ENCODE results near the gene DNAAF5. TPM values are rescaled to one million over a fixed set of nuclear protein-coding genes. Genes with fewer than 3 reads are reported as not detected.

Gene DNAAF5
- total RNA-seq, 6 experiments from 2014 or later, result 25.4 to 33.0 (median 27.5) TPM

DNA sequence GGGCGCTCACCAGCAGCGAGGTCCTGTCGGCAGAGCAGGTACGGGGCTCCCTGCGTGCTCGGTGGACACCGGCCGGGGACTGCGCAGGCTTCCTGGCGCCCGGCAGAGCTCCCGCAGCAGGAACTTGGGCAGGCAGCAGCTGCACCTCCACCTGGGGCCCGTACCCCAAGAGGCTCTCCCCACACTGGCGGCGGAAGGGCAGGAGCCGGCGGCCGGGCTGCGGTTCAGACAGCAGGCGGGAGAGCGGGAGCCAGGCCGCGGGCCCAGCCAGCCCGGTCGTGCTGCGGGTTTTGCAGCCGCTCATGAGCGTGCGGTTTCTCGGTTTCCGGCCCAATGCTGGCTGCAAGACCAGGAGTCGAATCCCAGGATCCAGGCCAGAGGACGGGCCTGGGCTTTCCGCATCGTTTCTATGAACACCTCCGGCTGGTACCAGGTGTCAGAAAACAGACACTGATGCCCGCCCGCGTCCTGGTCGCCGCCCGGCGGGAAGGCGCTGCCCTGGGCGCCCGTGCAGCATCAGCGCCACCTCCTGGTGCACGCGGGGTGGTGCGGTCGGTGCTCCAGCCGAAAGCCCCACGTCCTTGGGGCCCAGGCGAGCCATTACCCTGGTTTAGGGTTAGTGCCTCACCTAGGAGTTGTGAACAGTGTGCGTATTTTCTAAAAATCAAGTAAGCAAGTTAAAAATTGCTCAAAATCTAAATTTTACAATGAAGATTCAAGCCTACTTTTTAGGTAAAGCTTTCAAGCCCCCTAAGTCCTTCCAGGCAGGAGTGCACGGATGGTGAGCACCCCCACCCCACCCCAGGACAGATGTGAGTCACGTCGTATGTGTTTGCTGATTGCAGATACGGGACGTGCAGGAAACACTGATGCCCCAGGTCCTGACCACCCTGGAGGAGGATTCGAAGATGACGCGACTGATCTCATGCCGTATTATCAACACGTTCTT, 47.9 kb downstream of the DNAAF5 start:
- no peaks in the 10 kb centered on the region for H3K27me3 Mint-ChIP-seq (ENCODE audit: insufficient read depth)
- peaks cover 5% of the 10 kb centered on the region for H3K36me3 Mint-ChIP-seq (ENCODE audit: low read depth)
- TF ChIP-seq, protein P1, sequence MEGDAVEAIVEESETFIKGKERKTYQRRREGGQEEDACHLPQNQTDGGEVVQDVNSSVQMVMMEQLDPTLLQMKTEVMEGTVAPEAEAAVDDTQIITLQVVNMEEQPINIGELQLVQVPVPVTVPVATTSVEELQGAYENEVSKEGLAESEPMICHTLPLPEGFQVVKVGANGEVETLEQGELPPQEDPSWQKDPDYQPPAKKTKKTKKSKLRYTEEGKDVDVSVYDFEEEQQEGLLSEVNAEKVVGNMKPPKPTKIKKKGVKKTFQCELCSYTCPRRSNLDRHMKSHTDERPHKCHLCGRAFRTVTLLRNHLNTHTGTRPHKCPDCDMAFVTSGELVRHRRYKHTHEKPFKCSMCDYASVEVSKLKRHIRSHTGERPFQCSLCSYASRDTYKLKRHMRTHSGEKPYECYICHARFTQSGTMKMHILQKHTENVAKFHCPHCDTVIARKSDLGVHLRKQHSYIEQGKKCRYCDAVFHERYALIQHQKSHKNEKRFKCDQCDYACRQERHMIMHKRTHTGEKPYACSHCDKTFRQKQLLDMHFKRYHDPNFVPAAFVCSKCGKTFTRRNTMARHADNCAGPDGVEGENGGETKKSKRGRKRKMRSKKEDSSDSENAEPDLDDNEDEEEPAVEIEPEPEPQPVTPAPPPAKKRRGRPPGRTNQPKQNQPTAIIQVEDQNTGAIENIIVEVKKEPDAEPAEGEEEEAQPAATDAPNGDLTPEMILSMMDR (IDR thresholded peaks at IDR 0.05), result peak; percentile 93
- H3K4me3 Mint-ChIP-seq, result no peak overlapping the region
- no peaks in the 10 kb centered on the region for H3K4me1 Mint-ChIP-seq (ENCODE audit: low read depth)
- no peaks in the 10 kb centered on the region for H3K9me3 Mint-ChIP-seq
- DNase-seq, result no peak
- no peak overlapping the region for H3K27ac Mint-ChIP-seq

DNA sequence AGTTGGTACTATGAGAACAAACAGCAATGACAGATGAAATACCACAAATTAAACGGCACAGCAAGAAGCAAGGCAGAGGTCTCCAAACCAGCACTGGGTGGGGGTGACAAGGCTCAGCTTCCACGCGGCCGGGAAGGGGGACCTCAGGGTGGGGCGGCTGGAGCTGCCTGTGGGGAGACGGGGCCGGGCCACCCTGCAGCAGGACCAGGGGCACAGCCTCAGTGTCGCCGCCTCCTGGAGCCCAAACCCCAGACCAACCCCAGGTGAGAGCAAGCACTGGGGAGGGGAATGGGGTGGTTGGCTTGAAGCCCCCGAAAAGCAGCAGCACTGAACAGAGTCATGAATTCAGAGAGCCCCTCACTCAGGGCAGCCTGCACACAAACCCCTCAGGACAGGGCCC, 49.9 kb downstream of the DNAAF5 start:
- Mint-ChIP-seq H3K4me3 (no peak overlapping the region), H3K4me1 (ENCODE audit: low read depth) (no peaks in the 10 kb centered on the region), H3K27me3 (ENCODE audit: insufficient read depth) (no peaks in the 10 kb centered on the region), H3K9me3 (no peaks in the 10 kb centered on the region), H3K36me3 (ENCODE audit: low read depth) (peaks cover 15% of the 10 kb centered on the region), H3K27ac (no peak overlapping the region)
- TF ChIP-seq, protein P1 (IDR thresholded peaks at IDR 0.05), result no peak
- no peak for DNase-seq

DNA sequence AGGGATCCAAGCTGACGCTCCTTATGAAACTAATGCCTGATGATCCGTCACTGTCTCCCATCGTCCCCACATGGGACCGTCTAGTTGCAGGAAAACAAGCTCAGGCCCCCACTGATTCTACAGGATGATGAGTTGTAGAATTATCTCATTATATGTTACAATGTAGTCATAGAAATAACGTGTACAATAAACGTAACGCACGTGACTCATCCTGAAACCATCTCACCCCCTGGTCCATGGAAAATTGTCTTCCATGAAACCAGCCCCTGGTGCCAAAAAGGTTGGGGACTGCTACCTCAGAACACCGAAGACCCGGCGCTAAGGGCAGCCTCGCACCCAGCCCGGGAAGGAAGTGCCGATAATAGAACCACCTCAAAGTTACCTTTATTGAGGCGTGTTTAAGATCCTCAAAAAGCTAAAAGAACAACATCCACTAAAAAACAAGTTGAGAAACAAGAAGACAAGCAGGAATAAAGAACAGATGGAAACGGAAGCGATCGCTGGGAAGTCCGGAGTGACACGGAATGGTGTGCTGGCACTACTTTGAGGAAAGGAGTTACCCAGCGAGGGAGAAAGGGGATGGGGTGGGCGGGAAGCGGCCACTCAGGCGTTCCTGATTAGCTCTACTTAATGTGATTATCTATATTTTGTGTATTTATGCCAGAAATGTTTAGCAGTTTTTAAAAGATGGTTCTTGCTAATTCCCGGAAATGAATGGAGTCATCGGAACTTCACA, 50.7 kb downstream of the DNAAF5 start:
- Mint-ChIP-seq H3K27ac (no peak overlapping the region), H3K4me3 (no peak overlapping the region), H3K9me3 (no peaks in the 10 kb centered on the region), H3K4me1 (ENCODE audit: low read depth) (no peaks in the 10 kb centered on the region), H3K27me3 (ENCODE audit: insufficient read depth) (no peaks in the 10 kb centered on the region), H3K36me3 (ENCODE audit: low read depth) (peaks cover 18% of the 10 kb centered on the region)
- DNase-seq, result no peak
- TF ChIP-seq, protein P1 (IDR thresholded peaks at IDR 0.05), result no peak

DNA sequence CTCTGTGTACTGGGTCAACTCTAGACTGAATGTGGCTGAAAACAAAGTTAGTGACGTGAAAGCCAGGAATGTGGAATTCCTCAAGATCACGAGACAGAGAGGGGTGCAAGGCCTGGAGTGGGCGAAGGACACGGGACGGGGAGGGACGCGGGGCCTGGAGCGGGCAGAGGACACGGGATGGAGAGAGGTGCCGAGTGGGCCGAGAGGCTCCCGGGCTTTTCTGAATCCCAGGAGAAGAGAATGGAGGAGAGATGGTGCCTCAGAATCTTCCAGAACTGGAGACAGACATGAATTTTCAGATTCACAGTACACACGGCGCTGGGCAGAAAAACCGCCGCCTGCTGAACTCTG, 51.2 kb downstream of the DNAAF5 start:
- no peak overlapping the region for H3K4me3 Mint-ChIP-seq
- no peaks in the 10 kb centered on the region for H3K4me1 Mint-ChIP-seq (ENCODE audit: low read depth)
- no peaks in the 10 kb centered on the region for H3K9me3 Mint-ChIP-seq
- TF ChIP-seq, protein P1 (IDR thresholded peaks at IDR 0.05), result no peak
- H3K27ac Mint-ChIP-seq, result no peak overlapping the region
- H3K27me3 Mint-ChIP-seq (ENCODE audit: insufficient read depth), result no peaks in the 10 kb centered on the region
- DNase-seq, result no peak
- H3K36me3 Mint-ChIP-seq (ENCODE audit: low read depth), result peaks cover 20% of the 10 kb centered on the region

DNA sequence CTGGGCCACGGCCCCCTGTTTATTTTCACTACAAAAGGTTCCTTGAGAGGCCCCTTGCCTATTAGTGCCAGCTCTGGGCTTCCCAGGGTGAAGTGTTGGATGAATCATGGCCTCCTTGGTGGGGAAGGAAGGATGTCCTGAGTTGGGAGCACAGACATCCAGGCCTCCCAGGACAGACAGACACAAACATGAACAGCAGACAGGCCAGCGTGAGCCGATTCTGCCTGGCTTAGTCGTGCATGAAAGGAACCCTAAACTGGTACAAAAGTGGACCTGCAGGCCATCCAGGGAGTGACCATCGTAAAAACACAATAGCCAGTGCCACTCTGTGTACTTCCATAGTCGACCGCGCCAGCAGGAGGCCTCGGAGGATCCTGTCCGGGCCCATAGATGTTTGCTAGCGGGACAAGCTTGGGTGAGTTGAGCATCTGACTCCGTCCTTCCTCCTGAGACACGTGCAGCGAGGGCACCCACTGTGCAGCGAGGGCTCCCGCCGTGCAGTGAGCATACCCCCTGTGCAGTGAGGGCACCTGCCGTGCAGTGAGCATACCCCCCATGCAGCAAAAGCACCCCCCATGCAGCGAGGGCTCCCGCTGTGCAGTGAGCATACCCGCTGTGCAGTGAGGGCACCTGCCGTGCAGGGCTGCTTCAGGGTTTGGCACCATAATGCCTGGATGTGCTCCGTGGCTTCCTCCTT, 51.9 kb downstream of the DNAAF5 start:
- Mint-ChIP-seq H3K27me3 (ENCODE audit: insufficient read depth) (no peaks in the 10 kb centered on the region), H3K36me3 (ENCODE audit: low read depth) (peaks cover 25% of the 10 kb centered on the region), H3K27ac (no peak overlapping the region), H3K4me3 (no peak overlapping the region), H3K9me3 (no peaks in the 10 kb centered on the region), H3K4me1 (ENCODE audit: low read depth) (no peaks in the 10 kb centered on the region)
- DNase-seq, result no peak
- TF ChIP-seq, protein P1 (IDR thresholded peaks at IDR 0.05), result no peak
